Transverse colon (tissue), 4 donors: ENCODE measurements around the gene DBH.

ENCODE experiments used
- CTCF ChIP-seq, 5 experiments: fragments of 200-600 bp in 3 of 5; fragments of 450-650 bp in 2 of 5; sonication (generic) in 3 of 5; IDR thresholded peaks; 1 replicate in 2 of 5; 2 replicates in 3 of 5; pipeline ENCODE4 v1.5.1; 2016 to 2017; ENCODE audit warnings: antibody characterized with exemption in 5 of 5, inconsistent platforms in 3 of 5, mild to moderate bottlenecking in 2 of 5, moderate library complexity in 1 of 5
- EP300 ChIP-seq: sonication (generic); formaldehyde crosslinking; IDR thresholded peaks from one replicate; pipeline ENCODE4 v1.6.1; 2017; ENCODE audit warnings: antibody characterized with exemption, low read depth
- POLR2A ChIP-seq: fragments of 450-650 bp; IDR thresholded peaks from one replicate; pipeline ENCODE4 v1.6.1; 2016; ENCODE audit warnings: antibody characterized with exemption, mild to moderate bottlenecking, moderate library complexity
- POLR2AphosphoS5 ChIP-seq, 3 donors: sonication (generic); formaldehyde crosslinking; IDR thresholded peaks; one replicate each; pipeline ENCODE4 v1.6.1; 2016; ENCODE audit warnings: antibody characterized with exemption in 3 of 3

GRCh38 chr9:133640160-133640559, 4.0 kb downstream of the DBH start:
- no peak for TF ChIP-seq CTCF (IDR thresholded peaks at IDR 0.05)
- no peak for TF ChIP-seq POLR2A
- TF ChIP-seq EP300: no peak
- TF ChIP-seq POLR2AphosphoS5 (IDR thresholded peaks at IDR 0.05): no peak
